Measurements from ENCODE around the gene ZNF764. TPM values are rescaled to one million over a fixed set of nuclear protein-coding genes. Genes with fewer than 3 reads are reported as not detected.
A peak's percentile ranks its signal among the peaks of the same experiment; 100 is the strongest.

ZNF764 gene
- total and polyA plus RNA-seq, 9 of the 15 experiments (the other 6 are each of a cell fraction or from before 2014, with no cell fraction given): 0.69 to 10.1 (median 4.1) TPM

DNA sequence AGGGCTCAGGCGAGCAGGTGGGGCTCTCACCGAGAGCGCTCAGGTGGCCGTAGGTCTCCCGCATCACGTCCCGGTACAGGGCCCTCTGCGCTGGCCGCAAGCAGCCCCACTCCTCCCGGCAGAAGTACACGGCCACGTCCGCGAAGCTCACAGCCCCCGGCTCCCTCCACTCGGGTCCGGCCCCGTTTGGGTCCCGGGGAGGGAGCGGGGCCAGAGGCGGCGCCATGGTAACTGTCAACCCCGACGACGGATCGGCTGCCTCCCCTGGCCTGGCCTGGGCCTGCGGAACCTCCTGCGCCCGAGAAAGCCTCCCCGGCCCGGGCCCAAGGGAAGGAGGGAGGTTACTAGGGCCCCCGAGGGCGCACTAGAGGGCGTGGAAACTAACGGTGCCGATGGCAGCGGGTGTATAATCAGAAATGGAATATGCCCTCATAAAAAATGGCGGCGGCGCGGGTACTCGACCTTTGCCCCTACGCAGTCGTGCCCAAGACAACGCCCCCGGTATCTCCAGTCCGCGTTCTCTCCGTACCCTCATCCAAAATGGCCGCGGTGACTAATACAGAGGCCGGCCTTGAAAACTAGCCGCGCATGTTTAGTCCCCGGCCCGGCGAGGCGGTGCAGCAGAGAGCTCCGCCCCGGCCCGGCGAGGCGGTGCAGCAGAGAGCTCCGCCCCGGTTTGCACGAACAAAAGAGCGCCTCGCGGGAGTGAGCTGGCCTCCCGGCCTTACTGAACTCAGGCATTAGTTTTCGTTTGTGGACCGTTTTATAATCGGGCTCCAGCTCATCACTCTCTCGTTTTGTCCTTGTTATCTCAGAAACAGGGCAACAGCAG is at the start of gene ZNF764 (continued):
- TF ChIP-seq ZNF140 (CRISPR knock-in tag; IDR thresholded peaks at IDR 0.05) (no peak), CSDE1 (IDR thresholded peaks at IDR 0.05) (no peak), POLR2B (IDR thresholded peaks at IDR 0.05; ENCODE audit: low read depth, partially characterized antibody) (peak; percentile 55), ERF (CRISPR knock-in tag; IDR thresholded peaks at IDR 0.05) (peak; percentile 55; the same call in 1 of the 2 replicates), MLLT1 (IDR thresholded peaks at IDR 0.05) (peak in 1 of 2 experiments; percentile 39; a peak in 1 of 4 replicates), SPI1 (IDR thresholded peaks at IDR 0.05; ENCODE audit: borderline replicate concordance, low read depth, low read length) (no peak), SIN3A (IDR thresholded peaks at IDR 0.05; ENCODE audit: borderline replicate concordance in 2 of 2, control insufficient read depth in 1 of 2, low read depth in 2 of 2, low read length in 2 of 2) (peak; percentile 14 to 36; a peak in 2 of 4 replicates), RCOR1 (IDR thresholded peaks at IDR 0.05; ENCODE audit: borderline replicate concordance in 1 of 2, low read depth in 2 of 2, low read length in 2 of 2) (no peak), KDM2B (CRISPR knock-in tag; IDR thresholded peaks at IDR 0.05) (no peak), PML (IDR thresholded peaks at IDR 0.05; ENCODE audit: low read length) (no peak), ZNF75A (CRISPR knock-in tag; IDR thresholded peaks at IDR 0.05) (no peak), TEAD1 (CRISPR knock-in tag; IDR thresholded peaks at IDR 0.05) (peak in 1 of 2 experiments; percentile 70; a peak in 2 of 4 replicates), ETV5 (CRISPR knock-in tag; IDR thresholded peaks at IDR 0.05; ENCODE audit: low read depth) (no peak), HIVEP1 (CRISPR knock-in tag; IDR thresholded peaks at IDR 0.05) (no peak), IRF2 (CRISPR knock-in tag; IDR thresholded peaks at IDR 0.05) (no peak), TGIF2 (CRISPR knock-in tag; IDR thresholded peaks at IDR 0.05) (no peak), ELK3 (CRISPR knock-in tag; IDR thresholded peaks at IDR 0.05) (no peak), ILK (tag; IDR thresholded peaks at IDR 0.05; ENCODE audit: borderline replicate concordance, low read depth) (no peak), CREM (IDR thresholded peaks at IDR 0.05; ENCODE audit: low read depth) (peak; percentile 81)
- TF ChIP-seq, protein P1, sequence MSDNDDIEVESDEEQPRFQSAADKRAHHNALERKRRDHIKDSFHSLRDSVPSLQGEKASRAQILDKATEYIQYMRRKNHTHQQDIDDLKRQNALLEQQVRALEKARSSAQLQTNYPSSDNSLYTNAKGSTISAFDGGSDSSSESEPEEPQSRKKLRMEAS (CRISPR knock-in tag; IDR thresholded peaks at IDR 0.05): no peak; the same call in 1 of the 2 replicates
- TF ChIP-seq, protein P2, sequence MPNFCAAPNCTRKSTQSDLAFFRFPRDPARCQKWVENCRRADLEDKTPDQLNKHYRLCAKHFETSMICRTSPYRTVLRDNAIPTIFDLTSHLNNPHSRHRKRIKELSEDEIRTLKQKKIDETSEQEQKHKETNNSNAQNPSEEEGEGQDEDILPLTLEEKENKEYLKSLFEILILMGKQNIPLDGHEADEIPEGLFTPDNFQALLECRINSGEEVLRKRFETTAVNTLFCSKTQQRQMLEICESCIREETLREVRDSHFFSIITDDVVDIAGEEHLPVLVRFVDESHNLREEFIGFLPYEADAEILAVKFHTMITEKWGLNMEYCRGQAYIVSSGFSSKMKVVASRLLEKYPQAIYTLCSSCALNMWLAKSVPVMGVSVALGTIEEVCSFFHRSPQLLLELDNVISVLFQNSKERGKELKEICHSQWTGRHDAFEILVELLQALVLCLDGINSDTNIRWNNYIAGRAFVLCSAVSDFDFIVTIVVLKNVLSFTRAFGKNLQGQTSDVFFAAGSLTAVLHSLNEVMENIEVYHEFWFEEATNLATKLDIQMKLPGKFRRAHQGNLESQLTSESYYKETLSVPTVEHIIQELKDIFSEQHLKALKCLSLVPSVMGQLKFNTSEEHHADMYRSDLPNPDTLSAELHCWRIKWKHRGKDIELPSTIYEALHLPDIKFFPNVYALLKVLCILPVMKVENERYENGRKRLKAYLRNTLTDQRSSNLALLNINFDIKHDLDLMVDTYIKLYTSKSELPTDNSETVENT (CRISPR knock-in tag; IDR thresholded peaks at IDR 0.05): peak; percentile 51; the same call in 1 of the 2 replicates

Data from K562 (cell line).